Inflammatory macrophage (primary cell): ENCODE data around the gene DLL4.
"Not testable (repeated sequence)": the region's sequence is repeated elsewhere in the genome, so short reads cannot be mapped to it uniquely, and the experiment has no call there.

ENCODE experiments used
- DNase-seq, 2 donors: peaks; one replicate each; pipeline ENCODE4 v3.0.0-alpha.2; 2020 to 2022

The DLL4 gene

GRCh38 chr15:40943764-40944365, 14.7 kb downstream of the DLL4 start:
- no peak for DNase-seq

GRCh38 chr15:40944510-40945296, 15.6 kb downstream of the DLL4 start:
- no peak for DNase-seq

- no peak for DNase-seq
These were observed 19.8 kb downstream of the DLL4 start for GRCh38 chr15:40948706-40949473.

GRCh38 chr15:40949756-40950207, 20.6 kb downstream of the DLL4 start:
- DNase-seq = no peak

- DNase-seq = no peak
These were observed 22.6 kb downstream of the DLL4 start for GRCh38 chr15:40951764-40952163.

GRCh38 chr15:40952301-40952900, 23.3 kb downstream of the DLL4 start:
- no peak for DNase-seq

- DNase-seq = peak; percentile 94 to 97
These were observed 24.0 kb downstream of the DLL4 start, which contains the start of gene CHAC1 for GRCh38 chr15:40952901-40953712. Gene CHAC1 (plus strand): TSS chr15:40953471. CDS start chr15:40953584, 113 bp downstream.

- no peak for DNase-seq
These were observed 24.6 kb downstream of the DLL4 start for GRCh38 chr15:40953713-40954074.

GRCh38 chr15:40954158-40954848, 25.2 kb downstream of the DLL4 start:
- DNase-seq = not testable (repeated sequence)

GRCh38 chr15:40955141-40955903, 26.2 kb downstream of the DLL4 start:
- no peak for DNase-seq

- DNase-seq = no peak
These were observed 26.9 kb downstream of the DLL4 start for GRCh38 chr15:40955930-40956540.

- DNase-seq = no peak
These were observed 27.4 kb downstream of the DLL4 start for GRCh38 chr15:40956541-40956982.

GRCh38 chr15:40957041-40957555, 28.0 kb downstream of the DLL4 start:
- DNase-seq = no peak

GRCh38 chr15:40957581-40958051, 28.5 kb downstream of the DLL4 start:
- no peak for DNase-seq

- no peak for DNase-seq
These were observed 29.0 kb downstream of the DLL4 start for GRCh38 chr15:40958146-40958545.

GRCh38 chr15:40958723-40959122, 29.6 kb downstream of the DLL4 start:
- DNase-seq = no peak

- no peak for DNase-seq
These were observed 30.4 kb downstream of the DLL4 start for GRCh38 chr15:40959331-40960141.

- no peak for DNase-seq
These were observed 31.2 kb downstream of the DLL4 start for GRCh38 chr15:40960151-40960885.
